Measurements from ENCODE around the gene CCDC97.

DNA sequence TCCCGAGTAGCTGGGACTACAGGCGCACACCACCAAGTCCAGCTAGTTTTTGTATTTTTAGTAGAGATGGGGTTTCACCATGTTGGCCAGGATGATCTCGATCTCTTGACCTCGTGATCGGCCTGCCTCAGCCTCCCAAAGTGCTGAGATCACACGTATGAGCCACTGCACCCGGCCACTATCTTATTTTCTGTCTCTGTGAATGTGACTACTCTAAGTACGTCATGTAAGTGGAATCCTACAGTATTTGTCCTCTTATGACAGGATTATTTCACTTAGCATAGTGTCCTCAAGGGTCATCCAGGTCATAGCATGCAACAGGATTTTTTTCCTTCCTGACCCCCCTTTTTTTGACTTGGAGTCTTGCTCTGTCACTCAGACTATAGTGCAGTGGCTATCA lies 61.6 kb downstream of the CCDC97 start:
- TF ChIP-seq CTCF (conservative IDR thresholded peaks at IDR 0.05) (no peak), EZH2 (IDR thresholded peaks at IDR 0.05; ENCODE audit: low read depth) (no peak)
